DMS153 treated with DMSO at 0.1 percent for 48 hours (cell line): ENCODE measurements around the gene SOCS3.

Experiments used
- DNase-seq: peaks from one replicate; lab custom pipeline; 2025; ENCODE audit not compliant: unreplicated experiment; lab: John Stamatoyannopoulos, UW

Gene SOCS3

DNA sequence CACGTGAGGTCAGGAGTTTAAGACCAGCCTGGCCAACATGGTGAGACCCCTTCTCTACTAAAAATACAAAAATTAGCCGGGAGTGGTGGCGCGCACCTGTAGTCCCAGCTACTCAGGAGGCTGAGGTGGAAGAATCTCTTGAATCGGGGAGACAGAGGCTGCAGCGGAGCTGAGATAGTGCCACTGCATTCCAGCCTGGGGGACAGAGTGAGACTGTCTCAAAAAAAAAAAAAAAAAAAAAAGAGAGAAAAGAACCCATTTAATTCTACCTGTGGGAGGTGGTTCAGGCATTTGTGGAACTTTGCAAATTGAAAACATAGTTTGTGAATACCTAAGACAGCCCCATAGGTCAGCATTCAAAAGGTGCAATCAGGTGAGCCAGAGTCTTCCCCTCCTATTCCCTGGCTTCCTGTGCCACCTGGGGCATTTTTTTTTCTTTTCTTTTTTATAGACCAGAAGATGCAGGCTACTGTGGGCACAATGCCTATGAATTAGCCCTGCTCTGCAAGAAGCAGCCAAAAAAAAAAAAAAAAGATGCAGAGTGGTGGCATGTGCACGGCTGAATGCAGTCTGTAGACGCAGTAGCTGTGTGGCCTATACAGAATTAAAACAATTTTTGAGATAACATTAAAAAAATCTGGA lies 9.1 kb upstream of the SOCS3 start:
- no peak for DNase-seq

DNA sequence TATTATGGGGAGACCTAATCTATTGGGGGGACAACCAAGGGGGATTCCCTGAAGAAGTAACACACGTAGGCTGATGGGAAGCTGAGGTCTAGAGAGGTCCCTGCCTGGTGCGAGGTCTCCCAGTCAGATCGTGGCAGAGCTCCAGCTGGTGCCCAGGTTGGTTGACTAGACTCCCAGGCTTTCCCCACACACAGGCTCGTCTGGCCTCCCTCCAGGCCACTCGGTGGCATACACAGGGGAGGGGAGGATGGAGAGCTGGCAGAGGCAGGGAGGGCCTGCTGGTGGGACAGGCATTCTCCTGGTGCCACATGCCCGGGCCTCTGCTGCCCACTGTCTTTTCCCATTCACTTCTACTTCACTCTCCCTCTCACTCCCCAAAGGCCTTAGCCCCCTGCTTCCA lies 8.5 kb upstream of the SOCS3 start:
- no peak for DNase-seq

DNA sequence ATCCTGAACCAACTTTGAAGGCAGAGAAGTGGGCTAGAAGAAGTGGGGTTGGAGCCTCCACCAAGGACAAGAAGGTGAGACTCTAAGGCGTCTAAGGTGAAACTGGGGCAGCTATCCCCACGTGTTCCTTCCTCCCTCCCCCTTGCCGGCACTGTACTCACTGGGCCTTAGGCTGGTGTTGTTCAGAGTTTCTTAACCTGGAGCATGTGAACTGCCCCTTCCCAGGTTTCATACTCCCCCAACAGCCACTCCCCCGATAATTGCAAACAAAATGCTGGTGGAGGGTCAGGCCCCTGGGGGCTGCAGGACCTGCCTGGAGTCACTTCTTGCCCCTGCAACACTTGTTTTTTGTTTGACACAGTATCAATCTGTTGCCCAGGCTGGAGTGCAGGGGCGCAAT lies 7.3 kb upstream of the SOCS3 start:
- DNase-seq, result no peak

DNA sequence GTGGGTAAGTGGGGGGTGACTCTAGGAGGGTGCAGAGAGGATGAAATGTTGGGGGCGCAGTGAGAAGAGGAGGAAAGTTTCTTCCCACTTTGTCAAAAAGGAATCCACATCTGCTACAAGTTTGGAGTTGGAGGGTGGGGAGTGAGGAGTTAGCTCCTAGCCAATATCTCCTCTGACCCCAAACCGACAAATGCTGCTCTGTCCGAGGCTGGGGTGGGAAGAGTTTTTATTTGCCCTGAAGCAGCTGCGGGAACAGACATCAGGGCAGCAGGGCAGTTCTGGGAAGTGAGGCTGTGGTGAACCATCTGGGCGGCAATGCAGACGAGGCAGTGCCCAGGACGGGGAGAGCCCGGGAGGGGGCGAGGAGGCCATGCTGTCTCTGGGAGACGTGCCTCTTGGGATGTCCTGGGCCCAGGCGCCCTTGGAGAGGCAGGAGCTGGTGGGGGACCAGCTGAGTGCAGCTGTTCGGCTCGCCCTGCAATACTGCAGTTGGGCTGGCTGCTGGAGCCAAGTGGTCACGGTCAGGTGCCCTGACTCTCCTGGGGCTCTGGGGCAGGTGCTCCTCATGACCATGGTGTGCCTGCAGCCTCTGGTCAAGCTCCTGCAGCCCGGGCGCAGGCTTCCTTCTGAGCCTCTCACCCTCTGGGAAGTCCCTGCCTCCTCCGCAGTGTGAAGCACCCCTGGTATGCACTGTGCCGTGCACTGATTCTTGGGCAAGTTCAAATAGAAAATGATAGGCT lies 6.4 kb upstream of the SOCS3 start:
- no peak for DNase-seq

DNA sequence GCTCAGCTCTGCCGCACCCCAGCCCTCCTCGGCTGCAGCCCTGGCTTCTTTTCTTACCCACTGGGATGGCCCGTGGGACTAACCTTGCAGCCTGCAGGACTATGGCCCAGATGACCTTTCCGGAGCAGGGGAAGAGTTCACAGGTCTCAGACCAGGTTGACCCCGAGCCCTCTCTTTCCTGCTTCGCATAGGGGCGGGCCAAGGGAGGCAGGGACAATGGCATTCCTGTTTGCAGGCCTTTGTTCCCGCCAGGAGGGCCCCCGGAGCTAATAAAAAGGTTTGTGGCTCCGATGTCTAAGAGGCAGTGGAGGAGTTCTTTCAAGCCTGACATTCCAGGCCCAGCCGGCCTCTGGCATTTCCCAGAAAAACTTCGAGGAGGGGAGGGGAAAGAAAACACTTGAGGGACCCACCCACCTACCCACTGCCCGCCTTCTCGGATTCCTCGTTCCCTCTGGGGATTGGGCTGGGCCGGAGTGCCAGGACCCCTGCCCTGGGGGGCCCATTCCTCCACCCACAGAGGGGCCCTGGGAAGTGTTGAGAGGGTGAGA lies 5.8 kb upstream of the SOCS3 start:
- DNase-seq, result no peak

DNA sequence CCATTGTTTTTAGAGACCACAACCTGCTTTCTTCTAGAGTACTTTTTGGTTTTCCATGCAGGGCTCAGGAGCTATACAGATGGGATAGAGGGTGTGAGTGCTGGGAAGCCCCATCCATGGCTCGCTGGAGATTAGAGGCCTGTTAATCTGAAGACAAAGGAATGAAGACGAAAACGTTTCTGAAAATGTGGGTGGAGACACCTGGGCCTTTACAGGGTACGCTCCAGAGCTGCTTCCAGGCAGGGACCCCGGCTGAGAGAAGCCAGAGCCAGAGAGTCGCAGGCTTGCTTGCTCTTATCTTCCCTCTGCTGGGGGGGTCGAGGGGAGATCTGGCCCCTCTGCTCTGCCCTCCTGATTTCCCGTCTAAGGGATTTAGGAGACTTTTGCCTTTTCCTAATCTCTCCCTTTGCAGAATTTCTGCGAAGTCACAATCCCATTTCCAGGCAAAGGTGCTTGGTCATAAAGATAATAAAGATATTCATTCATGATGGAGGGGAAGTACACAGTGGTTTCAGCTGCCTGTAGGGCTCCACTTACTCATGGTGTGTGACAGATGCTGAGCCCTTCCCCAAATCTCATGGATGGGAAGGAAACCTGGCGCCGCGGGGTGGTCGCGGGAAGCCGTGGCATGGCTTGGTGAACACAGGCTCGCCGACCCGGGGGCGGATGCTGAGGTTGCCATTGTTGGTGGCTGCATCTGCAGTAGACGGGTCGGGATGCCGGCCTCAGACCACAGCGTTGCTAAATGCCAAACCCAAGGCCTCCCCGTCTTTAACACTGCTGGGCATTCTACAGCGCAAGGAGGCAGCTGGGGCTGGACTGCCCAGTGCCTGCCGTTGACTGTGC lies 4.8 kb upstream of the SOCS3 start:
- no peak for DNase-seq

DNA sequence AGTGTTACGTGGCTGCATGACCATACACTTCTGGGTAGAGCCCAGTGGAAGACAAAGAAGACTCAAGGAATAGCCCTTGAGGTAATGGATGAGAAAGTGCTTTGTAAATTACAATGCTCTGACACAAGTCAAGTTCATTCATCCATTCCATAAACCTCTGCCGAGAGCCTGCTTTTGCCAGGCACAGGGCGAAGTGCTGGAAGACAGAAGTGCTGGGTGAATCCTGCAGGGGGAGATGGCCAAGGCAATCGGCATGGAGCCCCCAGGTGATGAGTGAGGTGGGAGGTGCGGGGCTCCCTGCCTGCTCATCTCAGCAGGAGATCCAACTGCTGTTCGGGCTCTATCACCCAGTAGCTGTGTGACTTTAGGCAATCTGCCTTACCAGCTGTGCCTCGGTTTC lies 2.8 kb upstream of the SOCS3 start:
- DNase-seq, result no peak

DNA sequence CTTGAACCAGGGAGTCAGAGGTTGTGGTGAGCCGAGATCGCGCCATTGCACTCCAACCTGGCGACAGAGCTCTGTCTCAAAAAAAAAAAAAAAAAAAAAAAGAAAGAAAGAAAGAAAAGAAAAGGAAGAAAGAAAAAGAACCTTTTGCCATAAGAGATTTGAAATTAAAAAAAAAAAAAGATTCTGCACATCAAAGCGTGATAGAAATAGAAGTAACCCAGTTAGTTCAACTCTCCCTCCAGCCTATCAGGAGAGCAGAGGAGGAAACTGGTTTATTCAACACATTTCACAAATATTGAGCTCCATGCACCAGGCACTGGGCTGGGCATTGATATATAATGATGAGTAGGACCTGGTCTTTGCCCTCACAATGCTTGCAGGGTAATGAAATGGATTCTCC lies 2.4 kb upstream of the SOCS3 start:
- DNase-seq, result no peak

DNA sequence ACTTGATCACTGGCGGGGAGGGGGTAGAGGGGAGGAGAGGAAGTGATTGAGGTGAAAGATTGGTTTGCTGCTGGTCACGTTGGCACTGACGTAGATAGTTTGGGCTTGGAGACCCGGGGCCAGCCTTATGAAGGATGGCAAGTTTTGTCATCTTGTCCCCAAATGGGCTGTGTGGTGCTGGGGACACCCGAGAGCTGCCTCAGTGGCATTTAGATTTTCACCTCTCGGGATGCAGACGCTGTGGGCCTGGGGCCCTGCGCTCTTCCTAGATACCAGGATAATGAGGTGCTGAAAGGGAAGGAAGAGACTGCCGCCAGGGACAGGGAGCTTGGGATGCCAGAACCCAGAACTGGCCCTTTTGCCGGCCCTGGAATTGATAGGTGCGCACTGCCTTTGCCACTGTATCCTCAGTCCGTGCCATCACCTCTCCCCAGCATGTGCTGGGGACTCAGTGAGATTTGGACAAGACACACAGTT lies 1.4 kb upstream of the SOCS3 start:
- DNase-seq, result no peak

DNA sequence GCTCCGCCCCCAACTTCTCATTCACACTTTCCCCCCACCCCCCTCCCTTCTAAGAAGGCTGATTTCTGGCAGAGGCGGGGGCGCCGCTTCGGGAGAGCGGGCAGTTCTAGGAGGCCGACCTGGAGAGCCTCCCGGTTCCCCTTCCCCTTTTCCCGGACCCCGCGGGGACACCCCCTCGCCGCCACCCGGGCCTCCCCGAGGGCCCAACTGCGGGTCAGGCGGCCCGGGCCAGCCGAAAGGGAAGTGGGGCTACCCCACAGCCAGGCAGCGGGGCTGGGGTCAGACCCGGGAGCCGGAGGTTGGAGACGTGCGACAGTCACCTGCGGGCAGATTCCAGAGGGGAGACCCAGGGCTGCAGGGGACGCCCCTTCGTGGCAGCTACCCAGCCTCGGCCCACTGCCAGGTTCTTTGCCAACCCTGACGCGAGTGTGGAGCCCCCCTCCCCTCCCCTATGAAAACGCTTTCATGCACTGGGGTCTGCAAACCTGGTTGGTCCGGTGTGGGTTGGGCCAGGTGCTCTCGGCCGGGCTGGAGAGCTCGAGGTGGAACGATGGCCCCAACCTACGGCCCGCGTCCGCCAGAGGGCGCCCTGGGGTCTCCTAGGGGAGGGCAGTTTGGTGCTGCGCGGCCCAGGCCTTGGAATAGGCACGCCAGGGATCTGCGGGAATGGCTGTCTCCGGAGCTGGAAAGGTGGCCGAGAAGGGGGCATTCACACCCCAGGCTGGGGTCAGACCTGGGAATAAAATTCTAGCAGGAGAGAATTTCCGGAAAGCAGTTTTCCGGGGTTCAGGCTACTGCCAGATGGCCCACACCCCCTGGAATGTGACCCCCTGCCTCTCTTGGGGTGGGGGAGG lies 721 bp upstream of the SOCS3 start:
- peak; percentile 81 for DNase-seq

DNA sequence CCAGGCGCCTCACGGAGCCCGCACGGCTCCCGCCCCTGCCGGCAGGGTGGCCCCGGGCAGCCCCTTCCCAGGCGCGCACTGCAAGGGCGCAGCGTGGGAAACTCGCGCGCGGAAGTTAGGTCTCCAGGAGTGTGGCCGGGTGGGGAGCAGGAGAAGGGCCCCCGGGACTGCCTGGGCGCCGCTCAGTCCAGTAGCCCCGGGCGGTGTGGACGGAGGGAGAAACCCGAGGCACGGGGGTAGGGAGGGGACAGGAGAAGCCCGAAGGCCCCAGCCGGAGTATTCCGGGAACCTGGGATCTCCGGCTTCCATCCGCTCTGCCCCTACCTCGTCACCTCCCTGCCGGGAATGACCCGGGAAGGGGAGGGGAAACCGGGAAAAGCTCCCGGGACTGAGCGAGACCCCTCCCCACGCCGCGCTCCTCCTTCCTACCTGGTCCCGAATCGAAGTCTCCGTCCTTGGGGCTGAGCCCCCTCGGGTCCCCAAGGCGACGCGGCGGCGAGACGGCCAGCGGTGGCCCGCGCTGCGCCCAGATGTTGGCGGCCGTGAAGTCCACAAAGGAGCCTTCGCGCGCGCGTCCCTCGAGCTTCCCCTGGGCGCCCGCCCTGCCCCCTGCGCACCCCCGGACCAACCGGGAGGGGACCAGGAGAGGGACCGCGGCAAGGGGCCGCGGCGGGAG lies 418 bp downstream of the SOCS3 start:
- no peak for DNase-seq

DNA sequence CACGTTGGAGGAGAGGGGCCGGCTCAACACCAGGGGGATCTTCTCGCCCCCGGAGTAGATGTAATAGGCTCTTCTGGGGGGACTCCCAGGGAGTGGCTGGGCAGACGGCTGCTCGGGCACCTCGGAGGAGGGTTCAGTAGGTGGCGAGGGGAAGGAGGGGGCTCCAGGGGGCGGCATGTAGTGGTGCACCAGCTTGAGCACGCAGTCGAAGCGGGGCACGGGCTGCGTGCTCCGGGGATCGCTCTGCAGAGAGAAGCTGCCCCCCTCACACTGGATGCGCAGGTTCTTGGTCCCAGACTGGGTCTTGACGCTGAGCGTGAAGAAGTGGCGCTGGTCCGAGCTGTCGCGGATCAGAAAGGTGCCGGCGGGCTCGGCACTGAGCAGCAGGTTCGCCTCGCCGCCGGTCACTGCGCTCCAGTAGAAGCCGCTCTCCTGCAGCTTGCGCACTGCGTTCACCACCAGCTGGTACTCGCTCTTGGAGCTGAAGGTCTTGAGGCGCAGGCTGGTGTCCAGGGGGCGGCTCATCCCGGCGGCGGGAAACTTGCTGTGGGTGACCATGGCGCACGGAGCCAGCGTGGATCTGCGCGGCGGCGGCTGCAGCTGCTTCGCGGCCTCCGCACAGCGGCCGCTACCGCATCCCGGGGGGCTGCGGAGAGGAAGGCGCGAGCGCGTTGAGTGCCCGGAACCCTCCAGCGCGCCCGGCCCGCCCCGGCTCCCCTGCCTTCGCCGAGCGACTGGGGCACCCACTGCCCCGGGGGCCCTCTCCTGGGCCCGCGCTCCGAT lies 1.1 kb downstream of the SOCS3 start:
- no peak for DNase-seq

DNA sequence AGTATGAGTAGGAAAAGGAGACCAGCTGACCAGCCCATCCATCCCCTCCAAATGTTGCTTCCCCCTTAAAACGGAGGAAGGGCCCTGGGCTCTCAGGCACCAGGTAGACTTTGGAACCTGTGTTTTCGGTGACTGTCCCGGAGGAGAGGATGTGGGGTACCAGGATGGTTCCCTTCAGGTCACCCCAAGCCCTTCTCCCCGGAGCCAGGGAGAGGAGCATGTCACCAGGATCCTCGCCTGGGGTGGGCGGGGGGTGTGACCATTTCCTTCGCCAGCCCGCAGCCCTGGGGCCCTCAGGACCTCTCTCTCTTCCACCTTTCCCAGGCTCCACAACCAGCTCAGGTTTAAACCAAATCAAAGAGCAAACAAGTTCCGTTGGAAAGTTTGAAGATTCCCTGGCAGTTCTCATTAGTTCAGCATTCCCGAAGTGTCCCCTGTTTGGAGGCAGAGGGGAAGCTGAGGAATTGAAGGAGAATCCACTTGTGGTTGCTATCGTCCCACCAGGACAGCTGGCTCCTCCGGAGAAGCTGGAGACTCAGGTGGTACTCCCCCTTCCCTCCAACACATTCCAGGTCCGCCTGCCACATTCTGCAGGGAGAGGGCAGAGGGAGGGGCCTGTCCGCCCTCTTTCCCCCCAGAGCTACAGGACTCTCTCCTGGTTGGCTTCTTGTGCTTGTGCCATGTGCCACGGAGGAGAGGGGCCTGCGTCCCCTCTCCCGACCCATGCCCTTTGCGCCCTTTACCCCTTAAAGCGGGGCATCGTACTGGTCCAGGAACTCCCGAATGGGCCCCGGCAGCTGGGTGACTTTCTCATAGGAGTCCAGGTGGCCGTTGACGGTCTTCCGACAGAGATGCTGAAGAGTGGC lies 2.0 kb downstream of the SOCS3 start:
- DNase-seq, result no peak

DNA sequence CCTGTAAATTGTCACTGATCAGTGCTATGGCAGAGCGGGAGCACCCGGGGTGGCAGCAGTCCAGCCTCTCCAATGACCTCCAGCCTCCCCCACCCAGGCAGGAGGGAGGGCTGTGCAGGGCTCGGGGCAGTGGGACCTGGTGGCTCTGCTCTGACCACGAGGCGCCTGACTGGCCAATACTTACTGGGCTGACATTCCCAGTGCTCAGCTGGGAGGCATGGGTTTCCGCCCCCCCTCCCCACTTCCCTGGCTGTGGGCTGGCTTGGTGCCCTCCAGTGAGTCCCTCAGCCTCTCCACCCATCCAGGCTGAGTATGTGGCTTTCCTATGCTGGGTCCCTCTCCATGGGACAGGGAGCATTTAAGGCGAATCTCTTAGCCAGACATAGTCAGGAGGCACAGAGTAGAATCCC lies 2.7 kb downstream of the SOCS3 start:
- DNase-seq, result no peak

DNA sequence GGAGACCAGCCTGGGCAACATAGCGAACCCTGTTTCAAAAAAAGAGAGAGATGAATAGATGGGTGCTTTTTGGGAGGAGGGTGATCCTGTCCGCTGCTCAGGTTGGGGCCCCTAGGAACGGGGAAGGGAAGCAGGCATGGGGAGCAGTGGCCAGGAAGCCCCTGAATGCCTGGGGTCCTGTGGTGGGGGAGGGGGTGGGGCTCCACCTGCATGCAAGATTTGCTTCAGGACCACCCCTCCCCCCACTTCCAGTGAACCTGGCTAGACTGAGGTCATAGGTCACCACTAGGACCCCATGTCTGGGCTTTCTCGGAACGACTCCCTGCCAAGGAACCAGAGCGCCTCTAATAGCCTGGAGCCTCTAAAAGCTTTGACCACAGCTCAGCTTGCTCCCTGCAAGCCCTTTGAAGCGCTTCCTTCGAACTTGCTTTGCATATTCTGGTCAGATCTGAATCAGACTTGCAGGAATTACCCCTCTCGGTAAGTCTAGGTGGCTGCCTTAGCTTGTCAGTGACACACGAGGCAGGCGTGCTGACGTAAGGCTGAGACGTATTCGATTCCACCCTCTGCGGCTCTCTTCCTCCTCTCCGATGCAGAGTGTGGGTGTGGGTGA lies 3.7 kb downstream of the SOCS3 start:
- no peak for DNase-seq

DNA sequence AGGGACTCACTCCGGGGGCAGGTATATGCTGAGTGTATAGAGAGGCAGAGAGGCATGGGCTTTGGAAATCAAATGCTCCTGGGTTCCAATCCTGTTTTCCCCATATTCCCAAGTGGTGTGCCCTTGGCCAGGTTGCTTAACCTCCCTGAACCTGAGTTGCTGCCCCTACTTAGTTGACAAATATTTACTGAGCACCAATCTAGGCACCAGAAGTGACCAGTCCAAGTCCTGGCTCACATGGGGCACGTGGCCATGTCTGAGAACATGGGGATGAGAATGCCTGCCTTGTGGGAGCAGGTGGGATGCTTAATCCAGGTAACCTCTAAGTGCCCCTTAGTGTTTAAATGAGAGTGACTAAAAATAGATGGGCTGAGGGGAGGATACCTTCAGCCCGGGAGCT lies 4.2 kb downstream of the SOCS3 start:
- no peak for DNase-seq

DNA sequence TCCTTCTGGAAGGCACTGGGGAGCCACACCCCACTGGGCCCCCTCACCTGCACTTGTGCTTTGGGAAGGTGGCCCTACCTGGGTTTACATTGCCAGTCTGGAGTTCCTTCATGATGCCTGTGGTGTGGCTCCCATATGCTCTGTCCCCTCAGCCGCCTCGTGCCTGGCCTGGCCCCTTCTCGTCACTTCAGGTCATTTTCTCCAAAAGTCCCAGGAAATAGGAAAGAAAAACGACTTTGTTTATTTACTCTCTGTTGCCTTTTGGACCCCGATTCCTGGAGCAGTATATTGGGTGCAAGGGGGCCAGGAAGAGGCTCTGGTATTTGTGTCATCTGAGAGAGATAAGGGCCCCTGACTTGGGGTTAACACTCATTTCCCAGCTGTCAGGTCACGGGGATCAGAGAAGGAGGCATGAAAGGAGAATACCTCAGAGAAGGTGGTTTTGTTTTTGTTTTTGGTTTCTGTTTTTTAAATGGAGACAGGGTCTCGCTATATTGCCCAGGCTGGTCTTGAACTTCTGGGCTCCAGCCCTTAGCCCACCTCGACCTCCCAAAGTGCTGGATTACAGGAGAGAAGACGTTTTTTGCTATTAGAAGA lies 4.7 kb downstream of the SOCS3 start:
- DNase-seq, result no peak

DNA sequence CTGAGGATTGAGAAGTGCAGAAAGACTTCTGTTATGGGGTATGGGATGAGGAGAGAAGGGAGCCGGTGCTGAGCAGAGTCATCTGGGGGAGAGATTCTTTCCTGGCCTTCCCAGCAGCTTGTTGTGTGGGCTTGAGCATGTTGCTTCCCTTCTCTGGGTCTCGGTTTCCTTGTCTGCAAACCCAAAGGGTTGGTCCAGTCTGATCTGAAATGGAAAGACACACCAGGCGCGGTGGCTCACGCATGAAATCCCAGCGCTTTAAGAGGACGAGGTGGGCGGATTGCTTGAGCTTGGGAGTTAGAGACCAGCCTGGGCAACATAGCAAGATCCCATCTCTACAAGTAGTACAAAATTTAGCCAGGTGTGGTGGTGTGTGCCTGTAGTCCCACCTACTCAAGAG lies 6.0 kb downstream of the SOCS3 start:
- no peak for DNase-seq
